Measurements from ENCODE around the gene PLB1.

The PLB1 gene

DNA sequence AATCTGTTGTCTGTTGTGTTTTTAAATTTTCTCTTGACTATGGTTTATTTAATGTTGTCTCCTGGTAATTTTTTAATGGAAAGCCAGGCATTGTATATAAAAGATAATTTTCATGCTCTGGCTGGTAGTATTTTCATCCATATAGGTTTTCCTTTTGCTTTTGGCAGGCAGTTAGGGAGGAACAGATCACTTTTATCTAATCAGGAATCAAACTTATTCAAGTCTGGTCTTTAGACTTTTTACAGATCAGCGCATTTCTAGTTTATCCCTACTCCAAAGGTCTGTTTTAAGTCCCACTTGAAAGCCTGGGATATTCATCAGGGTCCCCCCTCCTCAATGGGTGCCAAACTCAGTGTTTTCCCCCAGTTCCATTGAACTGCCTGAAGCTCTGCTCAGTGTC lies 17.2 kb downstream of the PLB1 start:
- no peak overlapping the region for H3K4me3 ChIP-seq (ENCODE audit: low read depth, low read length)
- no peak for TF ChIP-seq POLR2A (IDR thresholded peaks at IDR 0.05; ENCODE audit: extremely low read depth, insufficient read length)
- TF ChIP-seq, protein P1, sequence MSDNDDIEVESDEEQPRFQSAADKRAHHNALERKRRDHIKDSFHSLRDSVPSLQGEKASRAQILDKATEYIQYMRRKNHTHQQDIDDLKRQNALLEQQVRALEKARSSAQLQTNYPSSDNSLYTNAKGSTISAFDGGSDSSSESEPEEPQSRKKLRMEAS (IDR thresholded peaks at IDR 0.05; ENCODE audit: low read depth, low read length), result no peak
- TF ChIP-seq, protein P2, sequence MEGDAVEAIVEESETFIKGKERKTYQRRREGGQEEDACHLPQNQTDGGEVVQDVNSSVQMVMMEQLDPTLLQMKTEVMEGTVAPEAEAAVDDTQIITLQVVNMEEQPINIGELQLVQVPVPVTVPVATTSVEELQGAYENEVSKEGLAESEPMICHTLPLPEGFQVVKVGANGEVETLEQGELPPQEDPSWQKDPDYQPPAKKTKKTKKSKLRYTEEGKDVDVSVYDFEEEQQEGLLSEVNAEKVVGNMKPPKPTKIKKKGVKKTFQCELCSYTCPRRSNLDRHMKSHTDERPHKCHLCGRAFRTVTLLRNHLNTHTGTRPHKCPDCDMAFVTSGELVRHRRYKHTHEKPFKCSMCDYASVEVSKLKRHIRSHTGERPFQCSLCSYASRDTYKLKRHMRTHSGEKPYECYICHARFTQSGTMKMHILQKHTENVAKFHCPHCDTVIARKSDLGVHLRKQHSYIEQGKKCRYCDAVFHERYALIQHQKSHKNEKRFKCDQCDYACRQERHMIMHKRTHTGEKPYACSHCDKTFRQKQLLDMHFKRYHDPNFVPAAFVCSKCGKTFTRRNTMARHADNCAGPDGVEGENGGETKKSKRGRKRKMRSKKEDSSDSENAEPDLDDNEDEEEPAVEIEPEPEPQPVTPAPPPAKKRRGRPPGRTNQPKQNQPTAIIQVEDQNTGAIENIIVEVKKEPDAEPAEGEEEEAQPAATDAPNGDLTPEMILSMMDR (IDR thresholded peaks at IDR 0.05; ENCODE audit: low read depth, low read length), result no peak
- no peak for TF ChIP-seq MYC (IDR thresholded peaks at IDR 0.05; ENCODE audit: low read depth, low read length)
- no peak for DNase-seq (ENCODE audit: low read depth)

DNA sequence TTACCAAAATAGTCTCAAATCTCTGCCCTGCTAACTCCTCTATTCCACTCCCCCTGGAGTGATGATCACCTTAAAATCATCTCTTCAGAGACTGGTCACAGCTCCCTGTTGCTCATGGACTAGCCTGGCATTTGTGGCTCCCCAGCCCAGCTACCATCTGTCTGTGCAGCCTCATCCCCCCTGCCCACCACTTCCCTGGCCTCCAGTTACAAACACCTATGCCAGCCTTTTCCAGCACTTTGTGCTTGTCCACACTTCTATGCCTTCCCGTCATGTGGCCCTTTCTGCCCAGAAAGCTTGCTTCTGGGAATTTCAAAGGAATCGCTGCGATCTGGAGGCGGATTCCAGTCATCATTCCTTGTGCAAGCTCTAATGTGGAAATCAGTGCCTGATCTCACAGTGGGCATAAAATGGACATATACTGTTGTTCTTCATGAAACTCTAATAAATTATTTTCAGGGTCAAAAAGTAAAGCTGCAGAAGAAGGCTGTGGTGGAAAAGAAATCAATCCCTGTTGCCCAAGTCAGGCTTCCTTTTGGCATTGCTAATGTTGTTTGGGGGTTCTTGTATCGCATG lies 19.4 kb downstream of the PLB1 start:
- no peak overlapping the region for H3K4me3 ChIP-seq (ENCODE audit: low read depth, low read length)
- TF ChIP-seq MYC (IDR thresholded peaks at IDR 0.05; ENCODE audit: low read depth, low read length), result no peak
- TF ChIP-seq, protein P1 (IDR thresholded peaks at IDR 0.05; ENCODE audit: low read depth, low read length), result no peak
- no peak for TF ChIP-seq POLR2A (IDR thresholded peaks at IDR 0.05; ENCODE audit: extremely low read depth, insufficient read length)
- TF ChIP-seq, protein P2 (IDR thresholded peaks at IDR 0.05; ENCODE audit: low read depth, low read length), result no peak
- DNase-seq (ENCODE audit: low read depth), result no peak

DNA sequence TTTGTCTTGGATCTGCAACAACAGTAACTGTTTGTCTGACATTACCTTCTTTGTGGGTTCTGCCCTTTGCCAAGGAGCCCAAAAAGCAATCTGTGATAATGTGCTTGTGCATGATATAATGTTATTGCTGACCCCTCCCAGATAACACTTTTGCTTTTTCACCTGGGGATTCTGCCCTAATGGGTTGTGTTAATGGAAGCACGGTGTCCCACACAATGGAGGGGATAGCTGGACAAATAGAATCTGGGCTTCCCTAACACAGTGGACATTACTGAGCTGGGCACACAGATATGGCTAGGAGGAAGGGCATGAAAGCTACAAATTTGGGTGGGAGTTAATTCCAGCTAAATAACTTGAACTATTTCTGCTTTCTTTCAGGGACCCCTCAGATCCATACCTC lies 20.6 kb downstream of the PLB1 start:
- TF ChIP-seq, protein P1 (IDR thresholded peaks at IDR 0.05; ENCODE audit: low read depth, low read length), result no peak
- TF ChIP-seq MYC (IDR thresholded peaks at IDR 0.05; ENCODE audit: low read depth, low read length), result no peak
- TF ChIP-seq POLR2A (IDR thresholded peaks at IDR 0.05; ENCODE audit: extremely low read depth, insufficient read length), result no peak
- TF ChIP-seq, protein P2 (IDR thresholded peaks at IDR 0.05; ENCODE audit: low read depth, low read length), result no peak
- no peak overlapping the region for H3K4me3 ChIP-seq (ENCODE audit: low read depth, low read length)
- DNase-seq (ENCODE audit: low read depth), result no peak

DNA sequence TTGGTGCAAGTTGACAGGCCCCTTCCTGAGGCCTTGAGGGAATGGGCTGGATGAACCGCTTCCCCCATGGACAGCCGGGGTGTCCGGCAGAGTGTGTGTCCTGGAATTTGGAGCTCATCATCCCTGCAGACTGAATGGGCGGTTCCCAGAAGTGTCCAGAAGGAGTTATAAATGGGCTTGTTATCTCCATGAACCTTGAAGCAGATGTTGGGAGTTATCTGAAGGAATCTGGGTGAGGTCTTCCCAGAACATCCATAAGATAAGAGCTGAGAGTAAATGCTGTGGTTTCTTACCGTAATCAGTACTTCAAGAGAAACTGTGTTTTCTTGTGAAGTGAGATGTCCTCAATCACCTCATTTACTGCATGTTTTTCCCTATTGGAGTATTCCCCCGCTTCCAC lies 21.1 kb downstream of the PLB1 start:
- DNase-seq (ENCODE audit: low read depth), result no peak
- H3K4me3 ChIP-seq (ENCODE audit: low read depth, low read length), result no peak overlapping the region
- TF ChIP-seq MYC (IDR thresholded peaks at IDR 0.05; ENCODE audit: low read depth, low read length), result no peak
- TF ChIP-seq, protein P2 (IDR thresholded peaks at IDR 0.05; ENCODE audit: low read depth, low read length), result no peak
- TF ChIP-seq, protein P1 (IDR thresholded peaks at IDR 0.05; ENCODE audit: low read depth, low read length), result no peak
- TF ChIP-seq POLR2A (IDR thresholded peaks at IDR 0.05; ENCODE audit: extremely low read depth, insufficient read length), result no peak

DNA sequence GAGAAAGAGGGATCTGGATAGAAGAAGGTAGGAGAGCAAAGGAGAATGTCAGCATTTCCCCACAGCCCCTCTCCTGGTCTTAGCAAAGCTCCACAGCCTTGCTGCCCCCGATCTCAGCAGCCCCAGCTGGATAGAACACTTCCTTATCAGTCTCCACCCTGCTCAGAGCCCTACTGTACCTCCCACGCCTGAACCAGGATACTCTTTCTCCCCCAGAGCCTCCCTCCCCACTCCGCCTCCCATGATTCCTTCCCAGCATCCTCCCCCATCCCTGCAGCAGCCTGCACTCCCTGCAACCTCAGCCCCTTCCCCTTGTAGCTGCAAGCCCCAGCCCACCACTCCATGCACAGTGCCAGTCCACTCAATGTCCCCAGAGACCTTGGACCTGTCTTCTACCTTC lies 25.8 kb downstream of the PLB1 start:
- no peak for TF ChIP-seq MYC (IDR thresholded peaks at IDR 0.05; ENCODE audit: low read depth, low read length)
- TF ChIP-seq, protein P2 (IDR thresholded peaks at IDR 0.05; ENCODE audit: low read depth, low read length), result no peak
- TF ChIP-seq, protein P1 (IDR thresholded peaks at IDR 0.05; ENCODE audit: low read depth, low read length), result no peak
- no peak for TF ChIP-seq POLR2A (IDR thresholded peaks at IDR 0.05; ENCODE audit: extremely low read depth, insufficient read length)
- H3K4me3 ChIP-seq (ENCODE audit: low read depth, low read length), result no peak overlapping the region
- peak; percentile 47 for DNase-seq (ENCODE audit: low read depth)
